ENCODE measurements around the gene EDN2. TPM values are rescaled to one million over a fixed set of nuclear protein-coding genes. Genes with fewer than 3 reads are reported as not detected.

The EDN2 gene
- under 1 TPM; 0.29 to 0.93 (median 0.64) TPM for total RNA-seq
- not detected for total RNA-seq (2013)

GRCh38 chr1:41484402-41485241 lies at the start of gene EDN2:
EDN2 (minus strand) TSS chr1:41484683; CDS start chr1:41484601, 82 bp downstream.
- H3K4me3 Mint-ChIP-seq = no peak within 1 kb of the TSS
- ATAC-seq (no peak), DNase-seq (no peak)
- no peaks in the 10 kb centered on the region for H3K36me3 Mint-ChIP-seq
- H3K9me3 Mint-ChIP-seq = no peaks in the 10 kb centered on the region
- H3K4me1 Mint-ChIP-seq = peaks cover 0 to 7% of the 10 kb centered on the region in 2 donors
- intact Hi-C loops (cut with micrococcal nuclease) = no loop called here
- H3K27ac Mint-ChIP-seq = no peak within 1 kb of the TSS
- Histone ChIP-seq H3K27me3 (ENCODE audit: control insufficient read depth, insufficient read depth, low read length) (peaks cover 2% of the 10 kb centered on the region), H3K4me1 (ENCODE audit: control insufficient read depth, insufficient read depth, low read length) (no peaks in the 10 kb centered on the region), H3K9me3 (ENCODE audit: control insufficient read depth, insufficient read depth, low read length) (no peaks in the 10 kb centered on the region), H3K36me3 (ENCODE audit: control insufficient read depth, insufficient read depth, low read length) (no peaks in the 10 kb centered on the region), H3K4me3 (ENCODE audit: low read length) (no peak within 1 kb of the TSS), H3K27ac (ENCODE audit: low read length) (no peak within 1 kb of the TSS)
- WGBS (ENCODE audit: insufficient coverage) = 68% methylated on average over 24 of the region's 27 CpGs
- peaks cover 18 to 25% of the 10 kb centered on the region in 2 donors for H3K27me3 Mint-ChIP-seq (ENCODE audit: low read depth in 2 of 2)
- TF ChIP-seq, protein P1, sequence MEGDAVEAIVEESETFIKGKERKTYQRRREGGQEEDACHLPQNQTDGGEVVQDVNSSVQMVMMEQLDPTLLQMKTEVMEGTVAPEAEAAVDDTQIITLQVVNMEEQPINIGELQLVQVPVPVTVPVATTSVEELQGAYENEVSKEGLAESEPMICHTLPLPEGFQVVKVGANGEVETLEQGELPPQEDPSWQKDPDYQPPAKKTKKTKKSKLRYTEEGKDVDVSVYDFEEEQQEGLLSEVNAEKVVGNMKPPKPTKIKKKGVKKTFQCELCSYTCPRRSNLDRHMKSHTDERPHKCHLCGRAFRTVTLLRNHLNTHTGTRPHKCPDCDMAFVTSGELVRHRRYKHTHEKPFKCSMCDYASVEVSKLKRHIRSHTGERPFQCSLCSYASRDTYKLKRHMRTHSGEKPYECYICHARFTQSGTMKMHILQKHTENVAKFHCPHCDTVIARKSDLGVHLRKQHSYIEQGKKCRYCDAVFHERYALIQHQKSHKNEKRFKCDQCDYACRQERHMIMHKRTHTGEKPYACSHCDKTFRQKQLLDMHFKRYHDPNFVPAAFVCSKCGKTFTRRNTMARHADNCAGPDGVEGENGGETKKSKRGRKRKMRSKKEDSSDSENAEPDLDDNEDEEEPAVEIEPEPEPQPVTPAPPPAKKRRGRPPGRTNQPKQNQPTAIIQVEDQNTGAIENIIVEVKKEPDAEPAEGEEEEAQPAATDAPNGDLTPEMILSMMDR (IDR thresholded peaks at IDR 0.05) = no peak

GRCh38 chr1:41533731-41534080 lies 49.2 kb upstream of the EDN2 start:
- H3K36me3 ChIP-seq (ENCODE audit: control insufficient read depth, insufficient read depth, low read length) = no peaks in the 10 kb centered on the region
- peaks cover 3% of the 10 kb centered on the region for H3K9me3 ChIP-seq (ENCODE audit: control insufficient read depth, insufficient read depth, low read length)
- H3K27me3 ChIP-seq (ENCODE audit: control insufficient read depth, insufficient read depth, low read length) = no peaks in the 10 kb centered on the region
- H3K27ac Mint-ChIP-seq = no peak overlapping the region
- H3K4me1 ChIP-seq (ENCODE audit: control insufficient read depth, insufficient read depth, low read length) = no peaks in the 10 kb centered on the region
- H3K4me3 Mint-ChIP-seq = no peak overlapping the region
- ATAC-seq (no peak), DNase-seq (no peak)
- no peak overlapping the region for H3K27ac ChIP-seq (ENCODE audit: low read length)
- H3K4me1 Mint-ChIP-seq = peaks cover 18 to 46% of the 10 kb centered on the region in 2 donors
- no peaks in the 10 kb centered on the region for H3K27me3 Mint-ChIP-seq (ENCODE audit: low read depth in 2 of 2)
- TF ChIP-seq, protein P1 (IDR thresholded peaks at IDR 0.05) = no peak
- WGBS (ENCODE audit: insufficient coverage) = 98% methylated on average over 5 of the region's 5 CpGs
- no peaks in the 10 kb centered on the region for H3K36me3 Mint-ChIP-seq
- intact Hi-C loops (cut with micrococcal nuclease) = no loop called here
- H3K4me3 ChIP-seq (ENCODE audit: low read length) = no peak overlapping the region
- peaks cover 3 to 6% of the 10 kb centered on the region in 2 donors for H3K9me3 Mint-ChIP-seq

- 95% methylated on average over 12 of the region's 12 CpGs for WGBS (ENCODE audit: insufficient coverage)
- no peaks in the 10 kb centered on the region for H3K36me3 Mint-ChIP-seq
- H3K27me3 ChIP-seq (ENCODE audit: control insufficient read depth, insufficient read depth, low read length) = no peaks in the 10 kb centered on the region
- TF ChIP-seq, protein P1 (IDR thresholded peaks at IDR 0.05) = no peak
- H3K4me3 ChIP-seq (ENCODE audit: low read length) = no peak overlapping the region
- no peaks in the 10 kb centered on the region for H3K27me3 Mint-ChIP-seq (ENCODE audit: low read depth in 2 of 2)
- H3K27ac Mint-ChIP-seq = no peak overlapping the region
- no peaks in the 10 kb centered on the region for H3K4me1 ChIP-seq (ENCODE audit: control insufficient read depth, insufficient read depth, low read length)
- H3K9me3 Mint-ChIP-seq = peaks cover 3 to 6% of the 10 kb centered on the region in 2 donors
- H3K36me3 ChIP-seq (ENCODE audit: control insufficient read depth, insufficient read depth, low read length) = no peaks in the 10 kb centered on the region
- peaks cover 18 to 46% of the 10 kb centered on the region in 2 donors for H3K4me1 Mint-ChIP-seq
- no peak overlapping the region for H3K27ac ChIP-seq (ENCODE audit: low read length)
- H3K9me3 ChIP-seq (ENCODE audit: control insufficient read depth, insufficient read depth, low read length) = peaks cover 3% of the 10 kb centered on the region
- H3K4me3 Mint-ChIP-seq = no peak overlapping the region
- intact Hi-C loops (cut with micrococcal nuclease) = no loop called here
- DNase-seq (no peak), ATAC-seq (no peak)
Observed at GRCh38 chr1:41533016-41533730, 48.7 kb upstream of the EDN2 start.
